ENCODE results near the gene KDM4B. TPM values are rescaled to one million over a fixed set of nuclear protein-coding genes. Genes with fewer than 3 reads are reported as not detected.

Gene KDM4B
- total RNA-seq, 1 experiment from 2014 or later = 43.7 TPM

DNA sequence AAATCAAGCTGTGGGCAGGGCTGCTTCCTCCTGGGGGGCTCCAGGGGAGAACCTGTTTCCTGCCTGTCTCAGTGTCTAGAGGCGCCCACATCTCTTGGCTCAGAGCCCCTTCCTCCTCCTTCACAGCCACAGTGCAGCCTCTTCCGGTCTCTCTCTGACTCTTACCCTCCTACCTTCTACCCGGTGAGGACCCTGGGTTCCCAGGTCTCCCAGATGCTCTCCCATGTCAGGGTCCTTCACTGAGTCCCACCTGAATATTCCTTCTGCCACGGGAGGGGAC is 153.1 kb downstream of the KDM4B start:
- H3K56ac ChIP-seq (ENCODE audit: insufficient read length, low read depth, low read length) = no peak overlapping the region
- no peak overlapping the region for H3K4ac ChIP-seq (ENCODE audit: low read depth, low read length)
- no peak overlapping the region for H3T11ph ChIP-seq (ENCODE audit: low read length)
- no peak overlapping the region for H3K27ac ChIP-seq (ENCODE audit: insufficient read length, low read depth, low read length)
- no peak overlapping the region for H2BK15ac ChIP-seq (ENCODE audit: low read depth, low read length)
- Mint-ChIP-seq H3K4me3 (no peak overlapping the region), H3K27me3 (ENCODE audit: low read depth) (no peaks in the 10 kb centered on the region), H3K36me3 (ENCODE audit: insufficient read depth in 1 of 3, low read depth in 3 of 3) (peaks cover 7 to 26% (median 25%) of the 10 kb centered on the region in 3 experiments; a peak in 6 of 7 replicates), H3K4me1 (peaks cover 34 to 56% of the 10 kb centered on the region in 2 experiments), H3K9me3 (no peaks in the 10 kb centered on the region; a peak in 1 of 5 replicates), H3K27ac (peak overlapping the region in 2 of 3 experiments; percentile 27 to 66; a peak in 2 of 7 replicates)
- TF ChIP-seq, protein P1, sequence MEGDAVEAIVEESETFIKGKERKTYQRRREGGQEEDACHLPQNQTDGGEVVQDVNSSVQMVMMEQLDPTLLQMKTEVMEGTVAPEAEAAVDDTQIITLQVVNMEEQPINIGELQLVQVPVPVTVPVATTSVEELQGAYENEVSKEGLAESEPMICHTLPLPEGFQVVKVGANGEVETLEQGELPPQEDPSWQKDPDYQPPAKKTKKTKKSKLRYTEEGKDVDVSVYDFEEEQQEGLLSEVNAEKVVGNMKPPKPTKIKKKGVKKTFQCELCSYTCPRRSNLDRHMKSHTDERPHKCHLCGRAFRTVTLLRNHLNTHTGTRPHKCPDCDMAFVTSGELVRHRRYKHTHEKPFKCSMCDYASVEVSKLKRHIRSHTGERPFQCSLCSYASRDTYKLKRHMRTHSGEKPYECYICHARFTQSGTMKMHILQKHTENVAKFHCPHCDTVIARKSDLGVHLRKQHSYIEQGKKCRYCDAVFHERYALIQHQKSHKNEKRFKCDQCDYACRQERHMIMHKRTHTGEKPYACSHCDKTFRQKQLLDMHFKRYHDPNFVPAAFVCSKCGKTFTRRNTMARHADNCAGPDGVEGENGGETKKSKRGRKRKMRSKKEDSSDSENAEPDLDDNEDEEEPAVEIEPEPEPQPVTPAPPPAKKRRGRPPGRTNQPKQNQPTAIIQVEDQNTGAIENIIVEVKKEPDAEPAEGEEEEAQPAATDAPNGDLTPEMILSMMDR (conservative IDR thresholded peaks at IDR 0.05) = no peak
- WGBS (ENCODE audit: extremely low coverage, insufficient read length, low lambda C conversion rate) = no CpG with 5 or more reads among the region's 4 CpGs
- H2BK20ac ChIP-seq (ENCODE audit: low read depth, low read length, poor library complexity, severe bottlenecking) = no peak overlapping the region
- H3K4me2 ChIP-seq (ENCODE audit: insufficient read depth, insufficient read length, low read length) = no peak overlapping the region
- no peaks in the 10 kb centered on the region for H3K23me2 ChIP-seq (ENCODE audit: insufficient read length, low read depth, low read length, poor library complexity, severe bottlenecking)
- no peak overlapping the region for H3K23ac ChIP-seq (ENCODE audit: insufficient read length, low read depth, low read length)
- H4K20me1 ChIP-seq (ENCODE audit: control insufficient read depth, insufficient read depth, insufficient read length) = no peaks in the 10 kb centered on the region
- H4K91ac ChIP-seq (ENCODE audit: insufficient read length, low read depth, low read length) = no peak overlapping the region
- no peak for DNase-seq
- no peak overlapping the region for H3K14ac ChIP-seq (ENCODE audit: insufficient read depth, low read length)
- no peaks in the 10 kb centered on the region; the same call in 1 of the 2 replicates for H3K4me1 ChIP-seq (ENCODE audit: insufficient read depth, low read length)
- no peak overlapping the region for H2BK5ac ChIP-seq (ENCODE audit: insufficient read length, low read length)
- H3K79me1 ChIP-seq (ENCODE audit: insufficient read depth, low read depth, low read length, poor library complexity, severe bottlenecking) = no peaks in the 10 kb centered on the region
- H2BK120ac ChIP-seq (ENCODE audit: low read depth, low read length, poor library complexity, severe bottlenecking) = no peak overlapping the region
- no peak overlapping the region for H4K8ac ChIP-seq (replicated peaks; ENCODE audit: insufficient read length, low read depth, low read length)
- H3K9ac ChIP-seq (ENCODE audit: extremely low read depth, insufficient read length, low read length) = no peak overlapping the region
- H4K5ac ChIP-seq (ENCODE audit: insufficient read length, low read depth, low read length) = no peak overlapping the region
- no peak overlapping the region for H2BK12ac ChIP-seq (ENCODE audit: insufficient read length, low read depth, low read length)
- no peaks in the 10 kb centered on the region for H3K27me3 ChIP-seq (ENCODE audit: insufficient read depth, low read length)
- no peak overlapping the region for H3K18ac ChIP-seq (ENCODE audit: insufficient read length, low read depth, low read length)
- H3K9me3 ChIP-seq (ENCODE audit: control insufficient read depth, low read depth, low read length) = no peaks in the 10 kb centered on the region
- no peaks in the 10 kb centered on the region for H3K79me2 ChIP-seq (ENCODE audit: insufficient read depth, low read length)
- no peak overlapping the region for H2AK5ac ChIP-seq (ENCODE audit: insufficient read length, low read length)
- H2AFZ ChIP-seq (ENCODE audit: low read length) = no peak overlapping the region
